GM18502 (cell line): ENCODE results near the gene RAB4A.

Experiments used
- ATAC-seq: cut with Tn5 transposase; IDR thresholded peaks from one replicate; pipeline ENCODE4 v1.9.1; 2021; ENCODE audit warnings: mild to moderate bottlenecking; ENCODE audit not compliant: unreplicated experiment, poor library complexity

RAB4A gene

DNA sequence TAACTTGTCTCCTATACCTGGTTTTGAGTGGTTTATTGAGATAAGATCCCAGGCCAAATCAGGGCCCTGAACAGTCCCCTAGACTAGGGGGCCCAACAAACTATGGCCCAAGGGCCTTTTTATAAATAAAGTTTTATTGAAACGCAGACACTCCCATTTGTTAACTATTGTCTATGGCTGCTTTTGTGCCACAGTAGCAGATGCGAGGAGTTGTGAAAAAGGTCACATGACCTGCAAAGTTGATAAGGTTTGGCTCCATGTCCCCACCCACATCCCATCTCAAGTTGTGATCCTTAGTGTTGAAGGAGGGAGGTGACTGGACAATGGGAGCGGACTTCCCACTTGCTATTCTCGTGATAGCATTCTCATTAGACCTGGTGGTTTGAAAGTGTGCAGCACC is 29.5 kb upstream of the RAB4A start:
- no peak for ATAC-seq

DNA sequence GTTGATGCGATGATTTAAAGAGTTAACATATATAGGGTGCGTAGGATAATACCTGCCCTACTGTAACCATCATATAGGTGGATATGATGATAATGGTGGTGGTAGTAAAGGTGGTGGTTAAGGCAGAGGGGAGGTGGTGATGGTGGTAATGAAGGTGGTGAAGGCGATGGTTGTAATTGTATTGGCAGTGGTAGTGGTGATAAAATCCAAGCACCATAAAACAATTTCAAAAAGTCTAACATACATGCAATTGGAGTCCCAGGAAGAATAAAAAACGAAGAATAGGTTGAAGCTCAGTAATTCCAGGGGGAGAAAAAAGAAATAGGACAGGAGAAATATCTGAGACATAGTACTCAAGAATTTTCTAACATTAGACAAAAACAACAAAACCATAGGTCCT is 27.3 kb upstream of the RAB4A start:
- ATAC-seq: no peak

DNA sequence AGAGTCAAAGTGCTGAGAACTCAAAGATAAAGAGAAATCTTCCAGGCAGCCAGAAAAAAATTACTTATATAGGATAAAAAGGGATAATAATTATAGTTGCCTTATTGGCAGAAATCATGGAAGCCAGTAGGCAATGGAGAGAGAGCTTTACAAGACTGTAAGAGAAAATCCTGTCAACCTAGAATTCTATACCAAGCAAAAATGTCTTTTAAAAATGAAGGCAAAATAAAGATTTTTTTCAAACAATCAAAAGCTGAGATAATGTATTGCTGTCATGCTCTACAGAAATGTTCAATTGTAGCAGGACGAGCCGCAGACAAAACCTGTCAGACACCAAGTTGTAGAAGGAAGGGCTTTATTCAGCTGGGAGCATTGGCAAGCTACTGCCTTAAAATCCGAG is 26.8 kb upstream of the RAB4A start:
- no peak for ATAC-seq

DNA sequence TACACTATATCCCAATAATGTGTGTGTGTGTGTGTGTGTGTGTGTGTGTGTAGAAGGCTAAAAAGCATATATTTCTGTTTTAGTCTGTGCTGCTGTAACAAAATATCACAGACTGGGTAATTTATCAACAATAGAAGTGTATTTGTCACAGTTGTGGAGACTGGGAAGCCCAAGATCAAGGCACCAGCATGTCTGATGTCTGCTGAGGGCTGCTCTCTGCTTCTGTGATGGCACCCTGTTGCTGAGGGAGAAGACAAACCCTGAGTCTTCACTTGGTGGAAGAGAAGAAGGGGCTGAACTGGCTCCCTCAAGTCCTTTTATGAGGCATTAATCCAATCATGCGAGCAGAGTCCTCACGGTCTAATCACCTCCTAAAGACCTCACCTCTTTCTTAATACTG is 23.0 kb upstream of the RAB4A start:
- ATAC-seq: no peak

DNA sequence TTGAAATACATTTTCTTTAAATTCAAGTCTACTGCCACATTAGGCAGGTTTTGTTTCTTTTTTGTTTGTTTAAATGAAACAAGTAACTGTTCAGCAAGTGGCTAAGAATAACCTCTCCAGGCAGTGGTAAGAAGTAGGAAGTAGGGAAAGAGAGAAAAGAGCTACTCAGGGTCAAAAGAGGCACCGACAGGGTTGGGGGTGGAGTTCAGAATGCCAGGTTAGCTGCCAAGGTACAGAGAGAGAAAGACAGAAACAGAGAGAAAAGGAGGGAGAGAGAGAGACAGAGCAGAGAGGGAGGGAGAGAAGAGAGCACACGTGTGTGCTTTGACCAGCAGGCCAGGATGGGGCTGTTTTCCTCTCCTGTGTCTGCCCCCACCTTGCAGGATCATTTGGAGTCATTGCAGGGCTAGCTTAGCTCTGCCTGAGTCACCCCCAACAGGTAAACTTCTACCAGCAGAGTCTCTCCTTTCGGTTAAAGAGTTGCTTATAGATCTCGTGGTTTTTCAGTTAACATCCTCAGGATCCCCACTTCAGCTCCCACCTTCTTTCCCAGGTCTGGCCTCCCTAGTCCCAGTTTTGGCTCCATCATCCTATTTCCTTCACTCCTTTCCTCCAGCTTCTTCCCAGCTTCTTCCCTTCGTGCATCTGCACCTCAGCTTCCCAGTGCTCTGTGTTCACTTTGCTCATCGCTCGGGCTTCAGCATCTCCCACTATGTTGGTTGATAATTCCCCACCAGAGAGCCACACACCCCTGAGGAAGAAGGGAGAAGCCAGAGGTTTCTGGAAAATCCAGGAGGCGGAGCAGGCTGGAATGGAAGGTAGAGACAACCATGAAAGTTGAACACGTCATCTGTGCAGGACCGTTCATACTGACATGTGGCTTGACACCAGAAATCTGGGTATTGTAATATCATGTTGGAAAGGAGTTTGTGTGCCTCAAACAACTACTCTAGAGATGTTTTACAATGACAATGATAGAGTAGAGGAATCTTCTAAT is 21.8 kb upstream of the RAB4A start:
- ATAC-seq: no peak

DNA sequence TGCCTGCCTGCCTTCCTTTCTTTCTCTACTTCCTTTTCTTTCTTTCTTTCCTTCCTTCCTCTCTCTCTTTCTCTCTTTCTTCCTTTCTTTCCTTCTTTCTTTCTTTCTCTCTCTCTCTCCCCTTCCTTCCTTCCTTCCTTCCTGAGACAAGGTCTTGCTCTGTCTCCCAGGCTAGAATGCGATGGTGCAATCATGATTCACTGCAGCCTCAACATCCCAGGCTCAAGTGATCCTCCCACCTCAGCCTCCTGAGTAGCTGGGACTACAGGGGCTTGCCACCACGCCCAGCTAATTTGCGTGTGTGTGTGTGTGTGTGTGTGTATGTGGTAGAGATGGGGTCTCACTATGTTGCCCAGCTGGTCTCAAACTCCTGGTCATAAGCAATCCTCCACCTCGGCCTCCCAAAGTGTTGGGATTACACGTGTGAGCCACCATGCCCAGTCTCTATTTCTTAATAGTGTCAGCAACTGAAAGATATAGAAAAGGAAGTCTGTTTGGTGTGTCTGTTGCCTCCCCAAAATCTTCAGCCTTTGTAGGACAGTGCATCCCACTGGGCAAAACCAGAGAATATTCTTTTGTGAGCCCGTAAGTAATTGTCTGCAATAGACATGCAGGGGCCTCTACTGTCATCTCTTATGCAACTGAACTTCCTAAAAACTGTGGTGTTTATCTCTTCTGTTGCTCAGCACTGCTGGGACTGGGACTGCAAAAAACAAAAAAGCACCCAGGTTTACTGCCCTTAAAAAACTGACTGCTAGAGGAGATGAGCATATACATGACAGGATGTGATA is 20.9 kb upstream of the RAB4A start:
- ATAC-seq: no peak

DNA sequence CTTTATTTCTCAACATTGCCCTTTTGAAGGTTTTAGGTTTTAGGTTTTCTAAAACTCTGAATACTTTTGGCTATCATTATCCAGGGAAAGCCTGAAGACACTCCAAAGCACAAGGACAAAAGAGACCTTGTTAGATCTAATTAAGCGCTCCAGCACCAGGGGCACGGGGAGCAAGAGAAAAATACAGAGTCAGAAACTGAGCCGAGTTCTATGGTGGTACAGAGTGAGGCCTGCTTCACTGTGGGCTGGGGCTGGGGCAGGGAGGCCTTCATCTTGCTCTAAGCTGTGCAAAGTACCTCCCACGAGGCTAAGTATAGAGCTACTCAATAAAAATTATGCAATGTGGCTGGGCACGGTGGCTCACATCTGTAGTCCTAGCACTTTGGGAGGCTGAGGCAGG is 19.7 kb upstream of the RAB4A start:
- ATAC-seq: no peak

DNA sequence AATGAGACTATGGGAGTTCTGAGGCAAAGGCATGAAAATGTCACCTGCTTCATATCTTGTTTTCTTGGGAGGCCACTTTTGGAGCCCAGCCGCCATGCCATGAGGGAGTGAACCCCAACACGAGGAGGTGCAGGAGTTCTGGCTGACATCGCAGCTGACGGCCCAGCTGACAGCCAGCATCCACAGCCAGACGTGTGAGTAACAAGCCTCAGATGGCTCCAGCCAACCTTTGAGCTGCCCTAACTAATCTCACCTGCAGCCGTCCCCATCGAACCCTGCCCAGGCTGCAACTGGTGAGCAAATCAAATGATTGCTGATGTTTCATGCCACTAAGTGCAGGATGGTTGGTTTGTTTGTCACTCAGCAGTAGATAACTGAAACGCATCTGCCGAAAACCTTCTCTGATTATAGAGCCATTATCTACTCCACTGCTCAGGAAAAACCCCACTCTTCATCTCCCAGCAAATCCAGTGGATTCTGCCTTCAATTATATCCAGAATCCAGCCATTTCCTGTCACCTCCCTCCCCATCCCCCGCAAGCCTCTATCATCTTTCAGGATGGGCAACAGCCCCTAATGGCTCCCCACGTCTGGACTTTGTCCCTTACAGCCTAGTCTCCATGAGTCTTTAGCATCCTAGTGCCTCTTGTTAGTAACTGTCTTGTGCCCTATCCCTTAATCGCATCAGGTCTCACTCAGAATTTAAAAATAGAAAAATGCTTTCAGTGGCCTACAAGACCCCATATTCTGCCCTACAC is 18.5 kb upstream of the RAB4A start:
- no peak for ATAC-seq

GRCh38 chr1:229253151-229253974 is 17.5 kb upstream of the RAB4A start:
- no peak for ATAC-seq

GRCh38 chr1:229254910-229255541 is 15.9 kb upstream of the RAB4A start:
- ATAC-seq: no peak

GRCh38 chr1:229258031-229258756 is 12.7 kb upstream of the RAB4A start:
- ATAC-seq: no peak

GRCh38 chr1:229258757-229259060 is 12.2 kb upstream of the RAB4A start:
- ATAC-seq: no peak

DNA sequence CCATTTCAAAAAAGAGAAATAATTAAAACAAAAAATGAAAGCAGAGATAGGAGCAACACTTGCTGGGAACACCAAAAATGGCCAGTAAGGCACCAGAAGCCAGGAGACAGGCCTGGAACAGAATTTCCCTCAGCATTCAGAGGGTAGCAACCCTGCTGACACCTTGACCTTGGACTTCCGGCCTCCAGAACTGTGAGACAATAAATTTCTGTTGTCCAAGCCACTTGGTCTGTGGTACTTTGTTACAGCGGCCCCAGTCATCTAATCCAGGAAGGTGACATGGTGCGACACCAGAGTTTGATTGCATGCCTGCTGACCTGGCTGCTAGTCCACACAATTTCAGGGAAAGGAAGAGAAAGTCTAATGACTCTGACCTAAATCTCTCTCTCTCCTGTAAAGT is 10.6 kb upstream of the RAB4A start:
- ATAC-seq: no peak

GRCh38 chr1:229262239-229262638 is 8.7 kb upstream of the RAB4A start:
- ATAC-seq: no peak

- no peak for ATAC-seq
Measured at GRCh38 chr1:229263254-229263653, 7.7 kb upstream of the RAB4A start.

DNA sequence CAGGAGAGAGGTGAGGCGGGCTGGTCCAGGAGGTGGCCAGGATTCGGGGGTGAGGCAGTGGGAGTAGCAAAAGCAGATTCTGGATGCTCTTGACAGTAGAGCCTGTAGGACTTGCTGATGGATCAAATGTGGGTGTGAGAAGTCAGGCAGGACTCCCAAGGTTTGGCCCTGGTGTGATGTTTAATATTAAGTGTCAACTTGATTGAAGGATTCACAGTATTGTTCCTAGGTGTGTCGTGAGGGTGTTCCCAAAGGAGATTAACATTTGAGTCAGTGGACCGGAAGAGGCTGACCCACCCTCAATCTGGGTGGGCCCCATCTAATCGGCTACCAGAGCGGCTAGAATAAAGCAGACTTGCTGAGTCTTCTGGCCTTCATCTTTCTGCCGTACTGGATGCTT is 6.8 kb upstream of the RAB4A start:
- ATAC-seq: no peak

DNA sequence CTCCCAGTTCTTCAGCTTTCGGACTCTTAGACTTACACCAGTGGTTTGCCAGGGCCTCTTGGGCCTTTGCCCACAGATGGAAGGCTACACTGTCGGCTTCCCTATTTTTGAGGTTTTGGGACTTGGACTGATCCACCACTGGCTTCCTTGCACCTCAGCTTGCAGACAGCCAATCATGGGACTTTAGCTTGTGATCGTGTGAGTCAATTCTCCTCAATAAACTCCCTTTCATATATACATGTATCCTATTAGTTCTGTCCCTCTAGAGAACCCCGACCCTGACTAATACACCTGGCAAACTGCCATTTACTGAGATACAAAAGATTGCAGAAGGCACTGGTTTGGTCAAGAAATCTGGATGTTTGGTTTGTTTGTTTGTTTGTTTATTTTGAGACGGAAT is 6.4 kb upstream of the RAB4A start:
- ATAC-seq: no peak

GRCh38 chr1:229266274-229266673 is 4.6 kb upstream of the RAB4A start:
- no peak for ATAC-seq
